ENCODE data around the gene PTPRH. TPM values are rescaled to one million over a fixed set of nuclear protein-coding genes. Genes with fewer than 3 reads are reported as not detected.
A peak's percentile ranks its signal among the peaks of the same experiment; 100 is the strongest.
"Not testable (repeated sequence)": the region's sequence is repeated elsewhere in the genome, so short reads cannot be mapped to it uniquely, and the experiment has no call there.

PTPRH gene
- total and polyA plus RNA-seq, 5 experiments from 2014 or later, result not detected

DNA sequence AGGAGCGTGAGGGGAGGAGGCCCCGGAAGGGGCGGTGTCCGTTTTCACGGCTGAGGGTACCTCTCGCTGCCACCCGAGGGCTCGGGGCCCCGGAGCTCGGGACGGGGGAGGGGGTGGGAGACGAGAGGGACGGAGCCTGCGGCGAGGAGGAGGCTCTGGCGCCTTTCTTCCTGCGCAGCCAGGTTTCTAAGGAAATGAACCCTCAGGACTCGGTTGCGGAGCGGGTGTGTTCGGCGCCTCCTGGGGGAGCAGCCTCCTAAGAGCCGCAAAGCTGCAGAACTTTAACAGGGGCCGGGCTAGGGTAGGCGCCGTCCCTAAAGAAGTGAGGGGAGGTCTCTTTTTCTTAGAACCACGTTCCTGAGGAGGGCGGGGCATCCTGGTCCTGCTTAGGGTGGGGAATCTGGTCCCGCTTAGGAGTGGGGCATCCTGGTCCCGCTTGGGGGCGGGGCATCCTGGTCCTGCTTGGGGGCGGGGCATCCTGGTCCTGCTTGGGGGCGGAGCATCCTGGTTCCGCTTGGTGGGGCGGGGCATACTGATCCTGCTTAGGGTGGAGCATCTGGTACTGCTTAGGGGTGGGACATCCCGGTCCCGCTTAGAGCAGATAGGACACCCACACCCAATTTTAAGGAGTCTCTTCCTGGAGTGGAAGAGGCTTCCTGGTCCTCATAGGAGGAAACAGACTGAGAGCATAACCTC is 35.4 kb downstream of the PTPRH start:
- H3K36me3 Mint-ChIP-seq, result peaks cover 0 to 8% (median 0%) of the 10 kb centered on the region in 3 donors
- H3K9me3 Mint-ChIP-seq, result peaks cover 0 to 7% (median 0%) of the 10 kb centered on the region in 9 donors
- no peak overlapping the region for H3K27ac Mint-ChIP-seq
- DNase-seq (peak in 2 of 10 donors; percentile 22 to 25), ATAC-seq (peak; percentile 46 to 62)
- H3K27me3 Mint-ChIP-seq, result peaks cover 49 to 100% (median 63%) of the 10 kb centered on the region in 5 donors
- POLR2A ChIA-PET, result interaction anchor here (0.7 kb wide), 1 partner anchor 1280 kb away, joined by 4 read pairs; no protein-coding TSS in a partner anchor
- peaks cover 15 to 36% (median 22%) of the 10 kb centered on the region in 4 donors for H3K4me1 Mint-ChIP-seq
- H3K4me3 Mint-ChIP-seq, result peak overlapping the region; percentile 42 to 73 (median 55)

- peak overlapping the region; percentile 15 to 87 (median 60) for H3K4me3 Mint-ChIP-seq
- peaks cover 10 to 30% (median 17%) of the 10 kb centered on the region in 4 donors for H3K4me1 Mint-ChIP-seq
- DNase-seq (no peak), ATAC-seq (no peak)
- H3K9me3 Mint-ChIP-seq, result peaks cover 0 to 7% (median 0%) of the 10 kb centered on the region in 9 donors
- POLR2A ChIA-PET, result interaction anchor here (0.7 kb wide), 1 partner anchor 1280 kb away, joined by 4 read pairs; no protein-coding TSS in a partner anchor
- H3K27me3 Mint-ChIP-seq, result peaks cover 49 to 96% (median 57%) of the 10 kb centered on the region in 5 donors
- H3K36me3 Mint-ChIP-seq, result peaks cover 0 to 8% (median 0%) of the 10 kb centered on the region in 3 donors
- peak overlapping the region in 2 of 10 donors; percentile 21 to 57 for H3K27ac Mint-ChIP-seq
Observed at GRCh38 chr19:55173186-55173713, 36.1 kb downstream of the PTPRH start.

GRCh38 chr19:55172741-55173140 is 36.6 kb downstream of the PTPRH start:
- Mint-ChIP-seq H3K36me3 (peaks cover 0 to 8% (median 0%) of the 10 kb centered on the region in 3 donors), H3K9me3 (peaks cover 0 to 7% (median 0%) of the 10 kb centered on the region in 9 donors), H3K4me3 (peak overlapping the region in 9 of 10 donors; percentile 19 to 87 (median 62)), H3K27me3 (peaks cover 52 to 94% (median 59%) of the 10 kb centered on the region in 5 donors), H3K4me1 (peaks cover 10 to 30% (median 16%) of the 10 kb centered on the region in 4 donors), H3K27ac (peak overlapping the region in 3 of 10 donors; percentile 21 to 57 (median 37))
- POLR2A ChIA-PET, result no interaction called here
- no peak for ATAC-seq
- no peak for DNase-seq

- H3K27ac Mint-ChIP-seq, H3K36me3 Mint-ChIP-seq, H3K9me3 Mint-ChIP-seq, DNase-seq, ATAC-seq, POLR2A ChIA-PET: not testable (repeated sequence)
- peak overlapping the region in 9 of 10 donors; percentile 19 to 87 (median 57) for H3K4me3 Mint-ChIP-seq
- H3K4me1 Mint-ChIP-seq, result peaks cover 10 to 30% (median 16%) of the 10 kb centered on the region in 4 donors
- H3K27me3 Mint-ChIP-seq, result peaks cover 52 to 94% (median 60%) of the 10 kb centered on the region in 5 donors
Observed at GRCh38 chr19:55172318-55172717, 37.0 kb downstream of the PTPRH start.

- DNase-seq, result no peak
- ATAC-seq, result no peak
- peak overlapping the region in 4 of 10 donors; percentile 34 to 70 (median 40) for H3K4me3 Mint-ChIP-seq
- peaks cover 0 to 16% (median 5%) of the 10 kb centered on the region in 3 donors for H3K36me3 Mint-ChIP-seq
- peaks cover 53 to 94% (median 60%) of the 10 kb centered on the region in 5 donors for H3K27me3 Mint-ChIP-seq
- H3K27ac Mint-ChIP-seq, result peak overlapping the region in 1 of 10 donors; percentile 67
- peaks cover 0 to 11% (median 4%) of the 10 kb centered on the region in 9 donors for H3K9me3 Mint-ChIP-seq
- peaks cover 17 to 39% (median 23%) of the 10 kb centered on the region in 4 donors for H3K4me1 Mint-ChIP-seq
- POLR2A ChIA-PET, result interaction anchor here (0.6 kb wide), 1 partner anchor 274 kb away, joined by 4 read pairs; no protein-coding TSS in a partner anchor
Observed at GRCh38 chr19:55171440-55171839, 37.9 kb downstream of the PTPRH start.

DNA sequence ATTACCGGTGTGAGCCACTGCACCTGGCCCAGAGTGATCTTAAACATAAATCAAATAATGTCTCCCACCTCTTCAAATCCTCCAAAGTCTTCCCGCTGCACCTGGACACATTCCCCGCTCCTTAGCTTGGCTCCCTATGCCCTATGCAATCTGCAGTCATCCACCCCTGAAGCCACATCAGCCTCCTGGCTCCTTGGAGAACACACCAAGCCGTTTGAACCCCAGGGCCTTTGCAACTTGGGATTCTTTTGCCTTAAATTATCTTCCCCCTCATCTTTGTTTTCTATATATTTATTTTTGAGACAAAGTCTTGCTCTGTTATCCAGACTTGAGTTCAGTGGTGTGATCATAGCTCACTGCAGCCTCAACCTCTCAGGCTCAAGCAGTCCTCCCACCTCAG is 40.2 kb downstream of the PTPRH start:
- no peak for DNase-seq
- POLR2A ChIA-PET, result no interaction called here
- no peak overlapping the region for H3K4me3 Mint-ChIP-seq
- peaks cover 0 to 8% (median 5%) of the 10 kb centered on the region in 9 donors for H3K9me3 Mint-ChIP-seq
- H3K36me3 Mint-ChIP-seq, result peaks cover 4 to 16% (median 5%) of the 10 kb centered on the region in 3 donors
- peaks cover 17 to 33% (median 23%) of the 10 kb centered on the region in 4 donors for H3K4me1 Mint-ChIP-seq
- no peak for ATAC-seq
- H3K27me3 Mint-ChIP-seq, result peaks cover 41 to 92% (median 59%) of the 10 kb centered on the region in 5 donors
- H3K27ac Mint-ChIP-seq, result no peak overlapping the region

DNA sequence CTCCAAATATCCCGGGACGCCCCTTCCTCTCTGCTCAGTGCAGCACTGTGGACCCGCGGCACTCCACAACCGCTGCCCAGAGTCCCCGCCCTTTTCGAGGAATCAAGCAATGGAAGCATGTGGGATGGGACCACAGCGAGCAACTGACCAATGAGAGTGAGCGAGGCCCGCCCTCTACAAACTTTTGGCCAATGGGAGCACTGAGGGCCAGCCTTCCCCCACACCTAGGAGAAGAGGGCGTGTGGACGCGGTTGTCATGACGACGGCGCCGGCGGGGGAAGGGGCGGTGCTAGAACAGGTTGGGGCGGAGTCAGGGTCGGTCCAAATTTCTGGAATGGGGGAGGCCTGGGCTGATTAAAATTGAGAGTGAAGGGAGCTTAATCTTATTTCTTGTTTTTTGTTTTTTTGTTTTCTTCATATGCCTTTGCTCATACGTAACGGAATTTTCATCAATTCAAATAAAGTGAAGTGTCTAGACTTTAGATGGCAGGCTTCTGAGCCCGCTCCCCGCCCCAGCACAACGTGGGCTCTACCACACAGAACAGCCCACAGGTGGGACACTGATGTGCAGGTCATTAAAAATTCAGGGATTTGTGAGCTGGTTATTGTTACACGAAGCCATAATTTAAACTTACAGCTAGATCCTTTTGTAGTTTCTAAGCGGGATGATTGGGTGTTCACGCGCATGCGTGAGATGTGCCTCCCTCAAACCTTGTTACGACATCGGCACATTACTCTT is 42.6 kb downstream of the PTPRH start, which contains the start of gene DNAAF3:
TSS of gene DNAAF3 (minus strand) at position 84 of the 739 bp plus-strand sequence. CDS start 200 bp downstream, outside the sequence.
- Mint-ChIP-seq H3K27ac (peak within 1 kb of the TSS in 8 of 10 donors; percentile 19 to 92 (median 84)), H3K4me1 (peaks cover 8 to 14% (median 13%) of the 10 kb centered on the region in 4 donors), H3K4me3 (peak within 1 kb of the TSS; percentile 1 to 88 (median 64)), H3K27me3 (peaks cover 37 to 90% (median 61%) of the 10 kb centered on the region in 5 donors), H3K9me3 (peaks cover 0 to 7% (median 4%) of the 10 kb centered on the region in 9 donors), H3K36me3 (peaks cover 4 to 16% (median 5%) of the 10 kb centered on the region in 3 donors)
- POLR2A ChIA-PET, result interaction anchor here (0.8 kb wide), 1 partner anchor 14 kb away, joined by 4 read pairs; the partner anchor contains the start of gene SYT5
- ATAC-seq, result peak; percentile 63 to 81
- DNase-seq, result peak; percentile 31 to 78 (median 54)

GRCh38 chr19:55165952-55166529 is 43.3 kb downstream of the PTPRH start:
- peaks cover 4 to 16% (median 5%) of the 10 kb centered on the region in 3 donors for H3K36me3 Mint-ChIP-seq
- POLR2A ChIA-PET, result no interaction called here
- peak; percentile 62 to 65 for ATAC-seq
- peaks cover 8 to 14% (median 13%) of the 10 kb centered on the region in 4 donors for H3K4me1 Mint-ChIP-seq
- peak overlapping the region in 9 of 10 donors; percentile 1 to 88 (median 61) for H3K4me3 Mint-ChIP-seq
- peak overlapping the region in 4 of 10 donors; percentile 53 to 90 (median 82) for H3K27ac Mint-ChIP-seq
- H3K9me3 Mint-ChIP-seq, result peaks cover 0 to 7% (median 4%) of the 10 kb centered on the region in 9 donors
- DNase-seq, result peak in 3 of 10 donors; percentile 57 to 73 (median 57)
- peaks cover 33 to 88% (median 55%) of the 10 kb centered on the region in 5 donors for H3K27me3 Mint-ChIP-seq

- ATAC-seq, result no peak
Observed at GRCh38 chr19:55161571-55162322, 47.6 kb downstream of the PTPRH start.

GRCh38 chr19:55160986-55161365 is 48.3 kb downstream of the PTPRH start:
- Mint-ChIP-seq H3K27me3 (peaks cover 14 to 83% (median 49%) of the 10 kb centered on the region in 5 donors), H3K4me1 (peaks cover 5 to 17% (median 11%) of the 10 kb centered on the region in 4 donors), H3K4me3 (no peak overlapping the region), H3K36me3 (peaks cover 0 to 4% (median 0%) of the 10 kb centered on the region in 3 donors), H3K27ac (peak overlapping the region in 1 of 10 donors; percentile 67), H3K9me3 (peaks cover 0 to 4% (median 0%) of the 10 kb centered on the region in 9 donors)
- no peak for DNase-seq
- no peak for ATAC-seq
- POLR2A ChIA-PET, result interaction anchor here (1.2 kb wide), 1 partner anchor 20 kb away, joined by 4 read pairs; no protein-coding TSS in a partner anchor

More at GRCh38 chr19:55161571-55162322, 47.6 kb downstream of the PTPRH start:
- peaks cover 19 to 85% (median 51%) of the 10 kb centered on the region in 5 donors for H3K27me3 Mint-ChIP-seq
- POLR2A ChIA-PET, result no interaction called here
- DNase-seq, result no peak
- H3K4me1 Mint-ChIP-seq, result peaks cover 6 to 18% (median 14%) of the 10 kb centered on the region in 4 donors
- peaks cover 0 to 4% (median 2%) of the 10 kb centered on the region in 9 donors for H3K9me3 Mint-ChIP-seq
- no peak overlapping the region for H3K4me3 Mint-ChIP-seq
- no peak overlapping the region for H3K27ac Mint-ChIP-seq
- peaks cover 1 to 4% (median 4%) of the 10 kb centered on the region in 3 donors for H3K36me3 Mint-ChIP-seq

Measured in naive thymus-derived CD8-positive, alpha-beta T cell (primary cell).